SH-SY5Y (cell line): ENCODE data around the gene KRTAP9-7.

Experiments
- GATA2 ChIP-seq: IDR thresholded peaks from 2 replicates; pipeline ENCODE4 v1.6.1; 2011; ENCODE audit warnings: mild to moderate bottlenecking, low read depth, low read length
- GATA3 ChIP-seq: IDR thresholded peaks from 2 replicates; pipeline ENCODE4 v1.6.1; 2011; ENCODE audit warnings: low read depth, mild to moderate bottlenecking, low read length, moderate library complexity

- TF ChIP-seq GATA2 (no peak), GATA3 (no peak)
Observed at GRCh38 chr17:41322903-41323895, 47.7 kb downstream of the KRTAP9-7 start.
